ENCODE results near the gene KRTAP9-8.
"Not testable (repeated sequence)": the region's sequence is repeated elsewhere in the genome, so short reads cannot be mapped to it uniquely, and the experiment has no call there.

Gene KRTAP9-8, protein sequence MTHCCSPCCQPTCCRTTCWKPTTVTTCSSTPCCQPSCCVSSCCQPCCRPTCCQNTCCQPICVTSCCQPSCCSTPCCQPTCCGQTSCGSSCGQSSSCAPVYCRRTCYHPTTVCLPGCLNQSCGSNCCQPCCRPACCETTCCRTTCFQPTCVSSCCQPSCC

GRCh38 chr17:41237949-41238437 lies at the start of gene KRTAP9-8:
TSS of gene KRTAP9-8 (plus strand) at chr17:41237999. CDS start at chr17:41238052, 53 bp downstream.
- not testable (repeated sequence) for DNase-seq

GRCh38 chr17:41189837-41190318 lies 47.9 kb upstream of the KRTAP9-8 start, which contains the start of gene KRTAP9-1:
TSS of gene KRTAP9-1 (plus strand) at chr17:41189887. CDS start at chr17:41189887, 0 bp downstream.
- not testable (repeated sequence) for DNase-seq

DNA sequence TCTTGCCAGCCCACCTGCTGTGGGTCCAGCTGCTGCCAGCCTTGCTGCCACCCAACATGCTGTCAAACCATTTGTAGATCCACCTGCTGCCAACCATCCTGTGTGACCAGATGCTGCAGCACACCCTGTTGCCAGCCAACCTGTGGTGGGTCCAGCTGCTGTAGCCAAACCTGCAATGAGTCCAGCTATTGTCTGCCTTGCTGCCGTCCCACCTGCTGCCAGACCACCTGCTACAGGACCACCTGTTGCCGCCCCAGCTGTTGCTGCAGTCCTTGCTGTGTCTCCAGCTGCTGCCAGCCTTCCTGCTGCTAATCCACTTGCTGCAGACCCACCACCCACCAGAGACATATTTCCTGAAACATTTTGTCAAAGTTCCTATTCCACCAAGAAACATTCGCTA lies 47.5 kb upstream of the KRTAP9-8 start:
- no peak for DNase-seq

DNA sequence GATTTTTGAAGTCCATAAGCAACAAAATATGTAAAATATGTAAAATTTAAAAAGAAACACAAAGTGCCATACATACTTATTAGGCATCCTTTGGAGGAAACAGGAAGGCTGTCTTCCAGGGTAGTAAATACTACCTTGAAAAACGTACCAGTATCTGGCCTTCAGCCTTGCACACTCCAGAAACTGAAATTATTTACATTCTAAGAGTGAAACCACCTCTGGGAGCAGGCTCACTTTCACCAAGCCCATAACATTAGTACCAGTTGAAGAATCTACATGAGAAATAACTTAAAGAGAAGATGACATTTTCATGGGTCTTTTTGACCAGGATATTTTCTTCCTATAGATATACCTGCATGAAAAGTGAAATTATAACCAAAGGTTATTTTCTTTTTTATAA lies 41.7 kb upstream of the KRTAP9-8 start:
- DNase-seq = no peak

DNA sequence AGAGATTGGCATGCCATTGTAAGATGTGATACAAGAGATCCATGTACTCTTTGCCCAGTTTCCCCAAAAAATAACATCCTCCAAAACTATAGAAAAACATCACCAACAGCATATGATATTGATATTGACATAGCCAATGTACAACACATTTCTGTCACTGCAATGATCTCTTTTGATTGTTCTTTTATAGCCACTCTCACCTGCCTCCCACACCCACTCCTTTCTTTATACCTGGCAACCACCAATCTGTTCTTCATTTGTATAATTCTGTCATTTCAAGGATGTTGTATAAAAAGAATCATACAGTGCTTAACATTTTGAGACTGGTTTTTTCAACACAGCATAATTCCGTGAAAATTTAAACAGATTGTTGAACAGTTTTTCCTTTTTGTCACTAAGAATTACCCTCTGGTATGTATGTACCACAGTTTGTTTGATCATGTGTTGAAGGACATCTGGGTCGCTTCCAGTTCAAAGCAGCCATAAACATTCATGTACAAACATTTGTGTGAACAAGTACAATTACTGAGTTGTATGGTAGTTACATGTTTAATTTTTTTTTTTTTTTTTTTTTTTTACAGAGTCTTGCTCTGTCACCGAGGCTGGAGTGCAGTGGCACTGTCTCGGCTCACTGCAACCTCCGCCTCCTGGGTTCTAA lies 38.2 kb upstream of the KRTAP9-8 start:
- no peak for DNase-seq

DNA sequence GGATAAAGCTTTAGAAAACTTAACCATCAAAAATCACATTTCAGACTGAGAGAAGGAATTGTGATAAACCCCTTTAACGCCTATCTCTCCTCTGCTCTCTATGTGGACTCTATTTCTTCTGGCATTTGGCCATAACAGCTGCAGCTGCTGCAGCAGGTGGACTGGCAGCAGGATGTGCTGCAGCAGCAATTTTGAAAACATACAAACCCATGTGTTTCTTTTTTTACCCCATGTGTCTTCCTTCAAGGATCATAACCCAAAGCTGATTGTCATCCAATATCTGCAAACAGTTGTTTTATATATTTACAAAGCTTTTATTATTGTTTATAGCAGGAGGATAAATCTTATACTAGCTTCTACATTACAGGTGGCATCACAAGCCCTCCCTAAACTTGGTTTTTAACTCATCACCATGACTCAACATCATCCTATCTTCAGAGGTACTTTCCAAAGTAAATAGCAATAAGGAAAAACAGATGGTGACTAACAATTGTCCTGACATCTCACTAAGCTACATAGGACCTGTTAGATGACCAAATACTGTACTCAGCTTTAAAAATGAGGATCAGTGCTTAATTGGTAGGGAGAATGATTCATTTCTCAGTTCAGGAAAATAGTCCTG lies 25.8 kb upstream of the KRTAP9-8 start:
- DNase-seq = no peak

- no peak for DNase-seq
These were observed 25.2 kb upstream of the KRTAP9-8 start for GRCh38 chr17:41212524-41213169.

DNA sequence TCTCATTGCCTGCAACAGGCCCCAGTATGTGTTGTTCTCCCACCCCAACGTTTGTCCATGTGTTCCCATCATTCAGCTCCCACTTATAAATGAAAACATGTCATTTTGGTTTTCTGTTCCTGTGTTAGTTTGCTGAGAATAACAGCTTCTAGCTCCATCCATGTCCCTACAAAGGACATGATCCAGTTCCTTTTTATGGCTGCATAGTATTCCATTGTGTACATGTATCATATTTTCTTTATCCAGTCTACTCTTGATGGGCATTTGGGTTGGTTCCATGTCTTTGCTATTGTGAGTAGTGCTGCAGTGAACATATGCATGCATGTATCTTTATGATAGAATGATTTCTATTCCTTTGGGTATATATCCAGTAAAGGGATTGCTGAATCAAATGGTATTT lies 22.1 kb upstream of the KRTAP9-8 start:
- no peak for DNase-seq

DNA sequence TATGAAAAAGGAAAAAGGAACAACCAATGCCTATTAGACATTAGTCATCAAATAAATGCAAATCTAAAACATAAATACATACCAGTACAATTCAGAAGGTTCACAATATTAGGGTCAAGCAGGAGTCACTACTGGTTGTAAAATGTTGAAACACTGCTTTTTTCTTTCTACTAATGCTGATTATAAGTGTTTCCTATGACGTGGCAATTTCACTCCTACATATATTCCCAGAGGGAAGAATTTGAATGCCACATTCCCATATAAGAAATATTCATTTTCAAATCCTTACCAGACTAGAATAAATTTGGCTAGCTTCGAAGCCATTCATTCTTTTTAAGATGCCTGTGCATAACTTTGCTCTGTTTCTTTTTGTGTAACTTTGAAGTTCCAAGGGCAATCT lies 14.0 kb upstream of the KRTAP9-8 start:
- no peak for DNase-seq

- no peak for DNase-seq
These were observed 11.7 kb upstream of the KRTAP9-8 start for GRCh38 chr17:41226051-41226450.

DNA sequence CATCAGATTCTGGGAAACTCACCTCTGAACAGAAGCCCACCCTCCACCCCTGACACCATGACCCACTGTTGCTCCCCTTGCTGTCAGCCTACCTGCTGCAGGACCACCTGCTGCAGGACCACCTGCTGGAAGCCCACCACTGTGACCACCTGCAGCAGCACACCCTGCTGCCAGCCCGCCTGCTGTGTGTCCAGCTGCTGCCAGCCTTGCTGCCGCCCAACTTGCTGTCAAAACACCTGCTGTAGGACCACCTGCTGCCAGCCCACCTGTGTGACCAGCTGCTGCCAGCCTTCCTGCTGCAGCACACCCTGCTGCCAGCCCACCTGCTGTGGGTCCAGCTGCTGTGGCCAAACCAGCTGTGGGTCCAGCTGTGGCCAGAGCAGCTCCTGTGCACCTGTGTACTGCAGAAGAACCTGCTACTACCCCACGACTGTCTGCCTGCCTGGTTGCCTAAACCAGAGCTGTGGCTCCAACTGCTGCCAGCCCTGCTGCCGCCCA lies 11.2 kb upstream of the KRTAP9-8 start, which contains the start of gene KRTAP9-2:
KRTAP9-2 (plus strand) TSS at position 51 of the 498 bp plus-strand sequence; CDS start at position 58, 7 bp downstream.
- DNase-seq = not testable (repeated sequence)

- no peak for DNase-seq
These were observed 7.7 kb upstream of the KRTAP9-8 start for GRCh38 chr17:41230094-41230493.

GRCh38 chr17:41231731-41232130 lies 6.1 kb upstream of the KRTAP9-8 start:
- DNase-seq = no peak

- DNase-seq = not testable (repeated sequence)
These were observed 5.2 kb upstream of the KRTAP9-8 start, which contains the start of gene KRTAP9-3 for GRCh38 chr17:41232399-41233105. TSS of gene KRTAP9-3 (plus strand) at chr17:41232449. CDS start at chr17:41232502, 53 bp downstream.

DNA sequence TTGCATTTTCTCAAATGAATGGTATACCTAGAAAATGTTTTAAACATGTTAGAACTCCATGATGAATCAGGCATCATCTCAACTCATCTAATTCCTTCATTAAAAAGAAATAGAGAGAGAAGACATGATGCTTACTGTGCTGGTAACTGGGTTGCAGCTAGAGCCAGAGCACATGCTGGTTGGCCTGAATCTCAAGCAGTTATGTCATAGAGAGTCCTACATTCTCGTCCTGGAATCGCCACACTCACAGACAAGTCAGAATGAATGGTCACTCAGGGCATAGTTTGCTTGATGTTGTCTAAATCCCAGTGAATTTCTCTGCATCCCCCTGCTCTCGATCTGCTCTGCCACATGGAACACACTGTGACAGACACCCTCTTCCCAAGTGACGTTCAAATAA lies 683 bp upstream of the KRTAP9-8 start:
- not testable (repeated sequence) for DNase-seq

DNA sequence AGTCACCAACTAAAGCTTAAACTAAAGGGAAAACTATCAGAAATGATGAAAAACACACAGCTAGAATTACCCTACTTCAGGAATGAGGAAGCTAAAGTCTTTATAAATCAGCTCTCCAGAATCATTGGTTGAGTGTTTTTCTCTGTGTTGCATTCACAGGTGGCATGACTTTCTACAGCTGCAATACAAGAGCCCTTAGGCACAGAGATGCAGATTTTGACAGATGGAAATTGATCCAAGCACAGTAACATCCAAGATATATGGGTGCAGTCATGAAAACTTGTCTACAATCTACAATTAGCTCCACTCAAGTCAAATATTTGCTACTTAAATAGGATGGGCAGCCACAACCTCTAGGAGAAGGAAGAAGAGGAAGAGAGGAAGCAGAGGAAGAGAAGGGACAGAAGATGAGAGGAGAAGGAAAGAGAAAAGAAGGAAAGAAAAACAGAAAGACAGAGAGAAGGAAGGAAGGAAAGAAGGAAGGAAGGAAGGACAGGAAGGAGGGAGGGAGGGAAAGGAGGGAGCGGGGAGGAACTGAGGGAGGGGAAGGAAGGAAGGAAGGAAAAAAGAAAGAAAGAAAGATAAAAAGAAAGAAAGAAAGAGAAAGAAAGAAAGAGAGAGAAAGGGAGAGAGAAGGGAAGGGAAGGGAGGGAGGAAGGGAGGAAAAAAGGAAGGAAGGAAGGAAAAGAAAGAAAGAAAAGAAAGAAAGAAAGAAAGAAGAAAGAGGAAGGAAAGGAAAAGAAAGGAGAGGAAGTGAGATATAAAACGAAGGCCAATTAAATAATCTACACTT lies 9.4 kb downstream of the KRTAP9-8 start:
- DNase-seq = not testable (repeated sequence)

GRCh38 chr17:41249637-41250240 lies 11.9 kb downstream of the KRTAP9-8 start, which contains the start of gene KRTAP9-4:
TSS of gene KRTAP9-4 (plus strand) at chr17:41249687. CDS start at chr17:41249721, 34 bp downstream.
- not testable (repeated sequence) for DNase-seq

DNA sequence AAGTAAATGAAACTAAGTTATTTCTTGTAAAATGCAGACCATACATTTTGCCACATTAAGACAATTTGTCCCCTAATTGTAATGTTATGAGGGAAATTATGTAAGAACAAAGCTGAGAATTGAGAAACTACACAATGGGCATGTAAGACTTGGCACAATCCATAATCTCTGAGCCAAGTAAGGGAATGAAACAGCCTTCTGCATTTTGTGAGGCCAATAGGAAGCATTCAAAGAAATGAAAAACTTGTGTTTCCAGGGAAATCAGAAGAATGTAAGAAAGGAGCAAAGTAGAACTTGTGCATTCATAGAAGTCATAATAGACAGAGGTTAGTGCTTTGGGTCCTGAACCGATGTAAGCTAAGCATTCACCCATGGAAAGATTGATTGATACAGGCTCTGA lies 13.5 kb downstream of the KRTAP9-8 start:
- no peak for DNase-seq

GRCh38 chr17:41254861-41255260 lies 17.1 kb downstream of the KRTAP9-8 start:
- no peak for DNase-seq

All from amygdala (tissue), 56 donors.